HepG2 (cell line): ENCODE data around the gene UBE2O. TPM values are rescaled to one million over a fixed set of nuclear protein-coding genes. Genes with fewer than 3 reads are reported as not detected.
A peak's percentile ranks its signal among the peaks of the same experiment; 100 is the strongest.

Source experiments
- BATF2 ChIP-seq: sonication (generic); formaldehyde crosslinking; IDR thresholded peaks from 2 replicates; pipeline ENCODE4 v1.8.0; 2022; ENCODE audit warnings: mild to moderate bottlenecking, missing genetic modification reagents, moderate library complexity
- CREB3 ChIP-seq: sonication (generic); formaldehyde crosslinking; IDR thresholded peaks from 2 replicates; pipeline ENCODE4 v1.5.0; 2020; ENCODE audit warnings: missing genetic modification reagents
- FOXC1 ChIP-seq: sonication (generic); formaldehyde crosslinking; IDR thresholded peaks from 2 replicates; pipeline ENCODE4 v1.8.0; 2022; ENCODE audit warnings: mild to moderate bottlenecking, missing genetic modification reagents, borderline replicate concordance
- FOXM1 ChIP-seq: sonication (generic); formaldehyde crosslinking; IDR thresholded peaks from 2 replicates; pipeline ENCODE4 v1.5.0; 2020; ENCODE audit warnings: missing genetic modification reagents
- HMGXB4 ChIP-seq, 2 experiments: sonication (generic) in 1 of 2; formaldehyde crosslinking in 1 of 2; IDR thresholded peaks; 2 replicates each; pipeline versions ENCODE4 v1.4.0 to v1.6.1; 2018 to 2020; ENCODE audit warnings: missing genetic modification reagents in 2 of 2, borderline replicate concordance in 1 of 2, low read depth in 1 of 2, mild to moderate bottlenecking in 1 of 2, missing biosample characterization in 1 of 2
- IKZF4 ChIP-seq: sonication (generic); formaldehyde crosslinking; IDR thresholded peaks from 2 replicates; pipeline ENCODE4 v1.5.1; 2020; ENCODE audit warnings: borderline replicate concordance, mild to moderate bottlenecking, low read depth, missing genetic modification reagents; ENCODE audit errors: not compliant biosample characterization
- MTERF4 ChIP-seq: sonication (generic); formaldehyde crosslinking; IDR thresholded peaks from 2 replicates; pipeline ENCODE4 v1.8.0; 2023; ENCODE audit warnings: mild to moderate bottlenecking, missing genetic modification reagents
- MTF2 ChIP-seq: sonication (generic); formaldehyde crosslinking; IDR thresholded peaks from 2 replicates; pipeline ENCODE4 v1.5.0; 2020; ENCODE audit warnings: missing genetic modification reagents, borderline replicate concordance
- PATZ1 ChIP-seq: sonication (generic); formaldehyde crosslinking; IDR thresholded peaks from 2 replicates; pipeline ENCODE4 v1.4.0; 2020; ENCODE audit warnings: missing genetic modification reagents
- PCBP2 ChIP-seq: fragments of 200-400 bp; formaldehyde crosslinking; optimal IDR thresholded peaks from 2 replicates; pipeline ENCODE3; 2018; ENCODE audit warnings: low read length, low read depth; ENCODE audit not compliant: poor library complexity, severe bottlenecking
- SMAD9 ChIP-seq: sonication (generic); formaldehyde crosslinking; IDR thresholded peaks from 2 replicates; pipeline ENCODE4 v1.5.1; 2020; ENCODE audit warnings: mild to moderate bottlenecking, missing genetic modification reagents
- SOX13 ChIP-seq, 3 experiments: fragments of 450-650 bp in 1 of 3; sonication (generic) in 1 of 3; formaldehyde crosslinking in 1 of 3; IDR thresholded peaks in 2 of 3; conservative IDR thresholded peaks in 1 of 3; 2 replicates each; pipeline versions ENCODE4 v1.5.0 to v1.6.1; 2016 to 2020; ENCODE audit warnings: antibody characterized with exemption in 1 of 3, mild to moderate bottlenecking in 1 of 3, missing compliant biosample characterization in 1 of 3, missing genetic modification reagents in 1 of 3, moderate library complexity in 1 of 3
- ZNF121 ChIP-seq: sonication (generic); formaldehyde crosslinking; IDR thresholded peaks from 2 replicates; pipeline ENCODE4 v1.5.0; 2020; ENCODE audit warnings: mild to moderate bottlenecking, missing genetic modification reagents
- ZNF263 ChIP-seq: sonication (generic); formaldehyde crosslinking; IDR thresholded peaks from 2 replicates; pipeline ENCODE4 v1.4.0; 2020; ENCODE audit warnings: missing genetic modification reagents
- ZNF512B ChIP-seq: sonication (generic); formaldehyde crosslinking; IDR thresholded peaks from 2 replicates; pipeline ENCODE4 v1.5.1; 2020; ENCODE audit warnings: missing genetic modification reagents, mild to moderate bottlenecking, borderline replicate concordance
- ZNF629 ChIP-seq: sonication (generic); formaldehyde crosslinking; conservative IDR thresholded peaks from 2 replicates; pipeline ENCODE4 v1.5.0; 2020; ENCODE audit warnings: missing genetic modification reagents
- polyA plus RNA-seq, 8 experiments: library from polyadenylated mRNA; depleted of rRNA in 3 of 8; stranded (reverse) in 7 of 8; unstranded in 1 of 8; fragments of >200 nt; fragmentation: Illumina TruSeq in 4 of 8; extraction: Trizol in 4 of 8; gene quantifications; 2 replicates each; pipeline versions ENCODE4 v1.2.1 to v1.2.3, GENCODE V29; 2011 to 2016; ENCODE audit warnings: low read depth in 4 of 8, missing spikeins in 1 of 8, mixed read lengths in 1 of 8; ENCODE audit not compliant: insufficient read depth in 1 of 8
- total RNA-seq, 5 experiments: library from RNA; depleted of rRNA; stranded (reverse); fragments of >200 nt; fragmentation: Illumina TruSeq; extraction: Trizol; gene quantifications; 2 replicates each; pipeline ENCODE4 v1.2.3, GENCODE V29; 2016; ENCODE audit warnings: low read depth in 1 of 5

Gene UBE2O
- total and polyA plus RNA-seq, 2 of the 13 experiments (the other 11 are each of a cell fraction or from before 2014, with no cell fraction given): 21.5 to 23.5 TPM

GRCh38 chr17:76501018-76501826, 48.3 kb upstream of the UBE2O start, which contains the start of gene RHBDF2 (continued):
- peak; percentile 6; the same call in 1 of the 2 replicates for TF ChIP-seq FOXC1 (CRISPR knock-in tag)
- TF ChIP-seq SOX13 (IDR thresholded peaks at IDR 0.05): no peak
- no peak for TF ChIP-seq SOX13 (CRISPR knock-in tag; conservative IDR thresholded peaks at IDR 0.05 in 1 of 2, IDR thresholded peaks at IDR 0.05 in 1 of 2)
- TF ChIP-seq PCBP2: no peak
- TF ChIP-seq CREB3: peak; percentile 71; the same call in 1 of the 2 replicates
- peak; percentile 81 for TF ChIP-seq MTERF4
- TF ChIP-seq ZNF121 (CRISPR knock-in tag): no peak
- TF ChIP-seq FOXM1: no peak
- TF ChIP-seq IKZF4 (CRISPR knock-in tag): peak; percentile 92
- TF ChIP-seq ZNF263 (CRISPR knock-in tag): 0 out of 2 replicates have a peak, but pooled peaks have one; percentile 4
- no peak for TF ChIP-seq SMAD9 (CRISPR knock-in tag)
- peak; percentile 15; the same call in 1 of the 2 replicates for TF ChIP-seq PATZ1 (CRISPR knock-in tag)
- no peak for TF ChIP-seq ZNF629 (CRISPR knock-in tag)
- no peak for TF ChIP-seq ZNF512B (CRISPR knock-in tag)
- TF ChIP-seq HMGXB4 (CRISPR knock-in tag; IDR thresholded peaks at IDR 0.05; ENCODE audit: borderline replicate concordance in 1 of 2, low read depth in 1 of 2): peak; percentile 0 to 29; a peak in 2 of 4 replicates
- TF ChIP-seq MTF2 (CRISPR knock-in tag): no peak; the same call in 1 of the 2 replicates
- TF ChIP-seq BATF2 (CRISPR knock-in tag): no peak
